HepG2 (cell line): ENCODE data around the gene DNAAF3. TPM values are rescaled to one million over a fixed set of nuclear protein-coding genes. Genes with fewer than 3 reads are reported as not detected.

Experiments
- AKNA ChIP-seq: sonication (generic); formaldehyde crosslinking; IDR thresholded peaks from 2 replicates; pipeline ENCODE4 v1.4.0; 2020; ENCODE audit warnings: missing genetic modification reagents, borderline replicate concordance
- ARID2 ChIP-seq: sonication (generic); formaldehyde crosslinking; IDR thresholded peaks from 2 replicates; pipeline ENCODE4 v1.8.1; 2022; ENCODE audit warnings: mild to moderate bottlenecking, missing genetic modification reagents, borderline replicate concordance
- ARID4A ChIP-seq: sonication (generic); formaldehyde crosslinking; IDR thresholded peaks from 2 replicates; pipeline ENCODE4 v1.5.0; 2020; ENCODE audit warnings: mild to moderate bottlenecking, missing genetic modification reagents, borderline replicate concordance
- ARNT ChIP-seq: fragments of 450-650 bp; IDR thresholded peaks from 2 replicates; pipeline ENCODE4 v1.6.1; 2017
- BHLHE40 ChIP-seq: IDR thresholded peaks from 2 replicates; pipeline ENCODE4 v1.6.1; 2011; ENCODE audit warnings: low read length, improper control_type of control experiment
- HDAC1 ChIP-seq: sonication (generic); formaldehyde crosslinking; IDR thresholded peaks from 2 replicates; pipeline ENCODE4 v1.5.1; 2020; ENCODE audit warnings: mild to moderate bottlenecking, missing genetic modification reagents
- IKZF5 ChIP-seq: IDR thresholded peaks from 2 replicates; pipeline ENCODE4 v1.6.1; 2018; ENCODE audit warnings: missing genetic modification reagents, mild to moderate bottlenecking, missing compliant biosample characterization
- KDM2A ChIP-seq: sonication (generic); formaldehyde crosslinking; IDR thresholded peaks from 2 replicates; pipeline ENCODE4 v1.4.0; 2020; ENCODE audit warnings: low read depth, missing genetic modification reagents, borderline replicate concordance
- NPAS2 ChIP-seq: sonication (generic); formaldehyde crosslinking; IDR thresholded peaks from 2 replicates; pipeline ENCODE4 v1.8.0; 2022; ENCODE audit warnings: mild to moderate bottlenecking, missing genetic modification reagents, borderline replicate concordance
- RBAK ChIP-seq: sonication (generic); formaldehyde crosslinking; IDR thresholded peaks from 2 replicates; pipeline ENCODE4 v1.5.1; 2020; ENCODE audit warnings: mild to moderate bottlenecking, missing genetic modification reagents
- SRF ChIP-seq: IDR thresholded peaks from 2 replicates; pipeline ENCODE4 v1.6.1; 2011; ENCODE audit warnings: mild to moderate bottlenecking, low read depth, low read length, moderate library complexity
- TRIM24 ChIP-seq: sonication (generic); formaldehyde crosslinking; IDR thresholded peaks from 2 replicates; pipeline ENCODE4 v1.8.0; 2022; ENCODE audit warnings: mild to moderate bottlenecking, missing genetic modification reagents
- ZBTB7A ChIP-seq: sonication (generic); formaldehyde crosslinking; IDR thresholded peaks from 2 replicates; pipeline ENCODE4 v1.8.0; 2022; ENCODE audit warnings: mild to moderate bottlenecking, missing genetic modification reagents
- ZC3H13 ChIP-seq: sonication (generic); formaldehyde crosslinking; IDR thresholded peaks from 2 replicates; pipeline ENCODE4 v1.8.1; 2023; ENCODE audit warnings: mild to moderate bottlenecking, missing genetic modification reagents, moderate library complexity
- ZFP37 ChIP-seq: sonication (generic); formaldehyde crosslinking; IDR thresholded peaks from 2 replicates; pipeline ENCODE4 v1.4.0; 2020; ENCODE audit warnings: missing genetic modification reagents, borderline replicate concordance
- ZNF34 ChIP-seq: sonication (generic); formaldehyde crosslinking; IDR thresholded peaks from 2 replicates; pipeline ENCODE4 v1.4.0; 2020; ENCODE audit warnings: mild to moderate bottlenecking, missing genetic modification reagents, borderline replicate concordance
- ZNF543 ChIP-seq: sonication (generic); formaldehyde crosslinking; IDR thresholded peaks from 2 replicates; pipeline ENCODE4 v1.4.0; 2020; ENCODE audit warnings: mild to moderate bottlenecking, missing genetic modification reagents
- ZNF644 ChIP-seq: IDR thresholded peaks from 2 replicates; pipeline ENCODE4 v1.6.1; 2016; ENCODE audit warnings: low read depth
- ZNF878 ChIP-seq: sonication (generic); formaldehyde crosslinking; IDR thresholded peaks from 2 replicates; pipeline ENCODE4 v1.8.1; 2023; ENCODE audit warnings: mild to moderate bottlenecking, missing genetic modification reagents, moderate library complexity
- polyA plus RNA-seq, 8 experiments: library from polyadenylated mRNA; depleted of rRNA in 3 of 8; stranded (reverse) in 7 of 8; unstranded in 1 of 8; fragments of >200 nt; fragmentation: Illumina TruSeq in 4 of 8; extraction: Trizol in 4 of 8; gene quantifications; 2 replicates each; pipeline versions ENCODE4 v1.2.1 to v1.2.3, GENCODE V29; 2011 to 2016; ENCODE audit warnings: low read depth in 4 of 8, missing spikeins in 1 of 8, mixed read lengths in 1 of 8; ENCODE audit not compliant: insufficient read depth in 1 of 8
- total RNA-seq, 5 experiments: library from RNA; depleted of rRNA; stranded (reverse); fragments of >200 nt; fragmentation: Illumina TruSeq; extraction: Trizol; gene quantifications; 2 replicates each; pipeline ENCODE4 v1.2.3, GENCODE V29; 2016; ENCODE audit warnings: low read depth in 1 of 5

Gene DNAAF3
- total and polyA plus RNA-seq, 2 of the 13 experiments (the other 11 are each of a cell fraction or from before 2014, with no cell fraction given): 0.30 to 0.40 TPM

- TF ChIP-seq HDAC1 (CRISPR knock-in tag): peak; percentile 82
- 0 out of 2 replicates have a peak, but pooled peaks have one; percentile 9 for TF ChIP-seq ZFP37 (CRISPR knock-in tag)
- no peak for TF ChIP-seq BHLHE40
- no peak for TF ChIP-seq SRF
- peak; percentile 81; the same call in 1 of the 2 replicates for TF ChIP-seq KDM2A (CRISPR knock-in tag)
- peak; percentile 79; the same call in 1 of the 2 replicates for TF ChIP-seq ARID4A (CRISPR knock-in tag)
- TF ChIP-seq ARID2 (CRISPR knock-in tag): 0 out of 2 replicates have a peak, but pooled peaks have one; percentile 85
- TF ChIP-seq ARNT: no peak
- no peak for TF ChIP-seq NPAS2 (CRISPR knock-in tag)
- TF ChIP-seq IKZF5 (CRISPR knock-in tag): peak; percentile 65; the same call in 1 of the 2 replicates
- no peak for TF ChIP-seq ZNF644 (CRISPR knock-in tag)
- TF ChIP-seq ZNF34: no peak
- TF ChIP-seq ZC3H13: peak; percentile 27
- TF ChIP-seq AKNA (CRISPR knock-in tag): no peak
- peak; percentile 90 for TF ChIP-seq ZNF878 (CRISPR knock-in tag)
- TF ChIP-seq ZNF543 (CRISPR knock-in tag): no peak; the same call in none of the 2 replicates
- TF ChIP-seq TRIM24 (CRISPR knock-in tag): no peak
- no peak for TF ChIP-seq RBAK (CRISPR knock-in tag)
- TF ChIP-seq ZBTB7A (CRISPR knock-in tag): peak; percentile 93
Measured at GRCh38 chr19:55206664-55207500, 40.5 kb upstream of the DNAAF3 start (continued).
